H1 (cell line): Measurements from ENCODE around the gene KSR2. TPM values are rescaled to one million over a fixed set of nuclear protein-coding genes. Genes with fewer than 3 reads are reported as not detected.

Experiments used
- GTF2F1 ChIP-seq: IDR thresholded peaks from 2 replicates; pipeline ENCODE4 v1.6.1; 2012; ENCODE audit warnings: low read depth, low read length, improper control_type of control experiment, borderline replicate concordance
- JUN ChIP-seq: IDR thresholded peaks from 2 replicates; pipeline ENCODE4 v1.6.1; 2011; ENCODE audit warnings: low read depth, mild to moderate bottlenecking, improper control_type of control experiment, low read length
- NRF1 ChIP-seq: IDR thresholded peaks from 2 replicates; pipeline ENCODE4 v1.6.1; 2011; ENCODE audit warnings: mild to moderate bottlenecking, low read depth, low read length, improper control_type of control experiment
- POLR2A ChIP-seq, 2 experiments: IDR thresholded peaks; 1 replicate in 1 of 2; 2 replicates in 1 of 2; pipeline ENCODE4 v1.6.1; 2011; ENCODE audit warnings: low read depth in 2 of 2, low read length in 2 of 2, mild to moderate bottlenecking in 2 of 2; ENCODE audit errors: control extremely low read depth in 1 of 2
- SAP30 ChIP-seq: fragments of 300-600 bp; sonication (generic); IDR thresholded peaks from 2 replicates; pipeline ENCODE4 v1.7.1; 2012; ENCODE audit warnings: low read length, moderate library complexity, mild to moderate bottlenecking, inconsistent platforms; ENCODE audit not compliant: insufficient read depth, insufficient replicate concordance
- TAF7 ChIP-seq: optimal IDR thresholded peaks from 2 replicates; pipeline ENCODE3; 2011; ENCODE audit warnings: low read depth, mild to moderate bottlenecking, inconsistent platforms, low read length, moderate library complexity, borderline replicate concordance
- polyA plus RNA-seq, 7 experiments: library from polyadenylated mRNA; depleted of rRNA in 3 of 7; stranded (reverse) in 5 of 7; unstranded in 2 of 7; fragments of >200 nt in 5 of 7; fragments of 200-250 nt in 2 of 7; gene quantifications; 1 replicate in 5 of 7; 2 replicates in 1 of 7; 4 replicates in 1 of 7; pipeline versions ENCODE4 v1.2.1 to v1.2.3, GENCODE V29; 2011 to 2013; ENCODE audit warnings: missing spikeins in 2 of 7, mixed read lengths in 2 of 7
- total RNA-seq: library from RNA; stranded (reverse); fragmentation: NEBNext Ultra II Directional; extraction: Animal tissue kit (Norgen Biotek cat#: 25700); gene quantifications from 2 replicates; pipeline ENCODE4 v1.2.1, GENCODE V29; 2021
- TF ChIP-seq, protein P1 (sequence below): fragments of 300-600 bp; sonication (generic); IDR thresholded peaks from 2 replicates; pipeline ENCODE4 v1.7.1; 2012; ENCODE audit warnings: low read length, moderate library complexity, mild to moderate bottlenecking, inconsistent platforms; ENCODE audit not compliant: insufficient replicate concordance
- TF ChIP-seq, protein P2 (sequence below): IDR thresholded peaks from 2 replicates; pipeline ENCODE4 v1.6.1; 2012; ENCODE audit warnings: low read length, inconsistent platforms
- TF ChIP-seq, protein P3 (sequence below): IDR thresholded peaks from 2 replicates; pipeline ENCODE4 v1.6.1; 2011; ENCODE audit warnings: low read depth, mild to moderate bottlenecking, low read length; ENCODE audit not compliant: insufficient read depth

Gene KSR2
- total and polyA plus RNA-seq, 2 of the 8 experiments (the other 6 are each of a cell fraction or from before 2014, with no cell fraction given) = 0.74 to 2.2 TPM

GRCh38 chr12:117555889-117556288 lies 412.9 kb downstream of the KSR2 start (continued):
- TF ChIP-seq, protein P1, sequence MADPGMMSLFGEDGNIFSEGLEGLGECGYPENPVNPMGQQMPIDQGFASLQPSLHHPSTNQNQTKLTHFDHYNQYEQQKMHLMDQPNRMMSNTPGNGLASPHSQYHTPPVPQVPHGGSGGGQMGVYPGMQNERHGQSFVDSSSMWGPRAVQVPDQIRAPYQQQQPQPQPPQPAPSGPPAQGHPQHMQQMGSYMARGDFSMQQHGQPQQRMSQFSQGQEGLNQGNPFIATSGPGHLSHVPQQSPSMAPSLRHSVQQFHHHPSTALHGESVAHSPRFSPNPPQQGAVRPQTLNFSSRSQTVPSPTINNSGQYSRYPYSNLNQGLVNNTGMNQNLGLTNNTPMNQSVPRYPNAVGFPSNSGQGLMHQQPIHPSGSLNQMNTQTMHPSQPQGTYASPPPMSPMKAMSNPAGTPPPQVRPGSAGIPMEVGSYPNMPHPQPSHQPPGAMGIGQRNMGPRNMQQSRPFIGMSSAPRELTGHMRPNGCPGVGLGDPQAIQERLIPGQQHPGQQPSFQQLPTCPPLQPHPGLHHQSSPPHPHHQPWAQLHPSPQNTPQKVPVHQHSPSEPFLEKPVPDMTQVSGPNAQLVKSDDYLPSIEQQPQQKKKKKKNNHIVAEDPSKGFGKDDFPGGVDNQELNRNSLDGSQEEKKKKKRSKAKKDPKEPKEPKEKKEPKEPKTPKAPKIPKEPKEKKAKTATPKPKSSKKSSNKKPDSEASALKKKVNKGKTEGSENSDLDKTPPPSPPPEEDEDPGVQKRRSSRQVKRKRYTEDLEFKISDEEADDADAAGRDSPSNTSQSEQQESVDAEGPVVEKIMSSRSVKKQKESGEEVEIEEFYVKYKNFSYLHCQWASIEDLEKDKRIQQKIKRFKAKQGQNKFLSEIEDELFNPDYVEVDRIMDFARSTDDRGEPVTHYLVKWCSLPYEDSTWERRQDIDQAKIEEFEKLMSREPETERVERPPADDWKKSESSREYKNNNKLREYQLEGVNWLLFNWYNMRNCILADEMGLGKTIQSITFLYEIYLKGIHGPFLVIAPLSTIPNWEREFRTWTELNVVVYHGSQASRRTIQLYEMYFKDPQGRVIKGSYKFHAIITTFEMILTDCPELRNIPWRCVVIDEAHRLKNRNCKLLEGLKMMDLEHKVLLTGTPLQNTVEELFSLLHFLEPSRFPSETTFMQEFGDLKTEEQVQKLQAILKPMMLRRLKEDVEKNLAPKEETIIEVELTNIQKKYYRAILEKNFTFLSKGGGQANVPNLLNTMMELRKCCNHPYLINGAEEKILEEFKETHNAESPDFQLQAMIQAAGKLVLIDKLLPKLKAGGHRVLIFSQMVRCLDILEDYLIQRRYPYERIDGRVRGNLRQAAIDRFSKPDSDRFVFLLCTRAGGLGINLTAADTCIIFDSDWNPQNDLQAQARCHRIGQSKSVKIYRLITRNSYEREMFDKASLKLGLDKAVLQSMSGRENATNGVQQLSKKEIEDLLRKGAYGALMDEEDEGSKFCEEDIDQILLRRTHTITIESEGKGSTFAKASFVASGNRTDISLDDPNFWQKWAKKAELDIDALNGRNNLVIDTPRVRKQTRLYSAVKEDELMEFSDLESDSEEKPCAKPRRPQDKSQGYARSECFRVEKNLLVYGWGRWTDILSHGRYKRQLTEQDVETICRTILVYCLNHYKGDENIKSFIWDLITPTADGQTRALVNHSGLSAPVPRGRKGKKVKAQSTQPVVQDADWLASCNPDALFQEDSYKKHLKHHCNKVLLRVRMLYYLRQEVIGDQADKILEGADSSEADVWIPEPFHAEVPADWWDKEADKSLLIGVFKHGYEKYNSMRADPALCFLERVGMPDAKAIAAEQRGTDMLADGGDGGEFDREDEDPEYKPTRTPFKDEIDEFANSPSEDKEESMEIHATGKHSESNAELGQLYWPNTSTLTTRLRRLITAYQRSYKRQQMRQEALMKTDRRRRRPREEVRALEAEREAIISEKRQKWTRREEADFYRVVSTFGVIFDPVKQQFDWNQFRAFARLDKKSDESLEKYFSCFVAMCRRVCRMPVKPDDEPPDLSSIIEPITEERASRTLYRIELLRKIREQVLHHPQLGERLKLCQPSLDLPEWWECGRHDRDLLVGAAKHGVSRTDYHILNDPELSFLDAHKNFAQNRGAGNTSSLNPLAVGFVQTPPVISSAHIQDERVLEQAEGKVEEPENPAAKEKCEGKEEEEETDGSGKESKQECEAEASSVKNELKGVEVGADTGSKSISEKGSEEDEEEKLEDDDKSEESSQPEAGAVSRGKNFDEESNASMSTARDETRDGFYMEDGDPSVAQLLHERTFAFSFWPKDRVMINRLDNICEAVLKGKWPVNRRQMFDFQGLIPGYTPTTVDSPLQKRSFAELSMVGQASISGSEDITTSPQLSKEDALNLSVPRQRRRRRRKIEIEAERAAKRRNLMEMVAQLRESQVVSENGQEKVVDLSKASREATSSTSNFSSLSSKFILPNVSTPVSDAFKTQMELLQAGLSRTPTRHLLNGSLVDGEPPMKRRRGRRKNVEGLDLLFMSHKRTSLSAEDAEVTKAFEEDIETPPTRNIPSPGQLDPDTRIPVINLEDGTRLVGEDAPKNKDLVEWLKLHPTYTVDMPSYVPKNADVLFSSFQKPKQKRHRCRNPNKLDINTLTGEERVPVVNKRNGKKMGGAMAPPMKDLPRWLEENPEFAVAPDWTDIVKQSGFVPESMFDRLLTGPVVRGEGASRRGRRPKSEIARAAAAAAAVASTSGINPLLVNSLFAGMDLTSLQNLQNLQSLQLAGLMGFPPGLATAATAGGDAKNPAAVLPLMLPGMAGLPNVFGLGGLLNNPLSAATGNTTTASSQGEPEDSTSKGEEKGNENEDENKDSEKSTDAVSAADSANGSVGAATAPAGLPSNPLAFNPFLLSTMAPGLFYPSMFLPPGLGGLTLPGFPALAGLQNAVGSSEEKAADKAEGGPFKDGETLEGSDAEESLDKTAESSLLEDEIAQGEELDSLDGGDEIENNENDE = no peak
- TF ChIP-seq SAP30 (no peak), JUN (no peak), GTF2F1 (no peak), POLR2A (IDR thresholded peaks at IDR 0.05; ENCODE audit: control extremely low read depth in 1 of 2, low read depth in 2 of 2, low read length in 2 of 2) (no peak), TAF7 (no peak), NRF1 (no peak)
- TF ChIP-seq, protein P2, sequence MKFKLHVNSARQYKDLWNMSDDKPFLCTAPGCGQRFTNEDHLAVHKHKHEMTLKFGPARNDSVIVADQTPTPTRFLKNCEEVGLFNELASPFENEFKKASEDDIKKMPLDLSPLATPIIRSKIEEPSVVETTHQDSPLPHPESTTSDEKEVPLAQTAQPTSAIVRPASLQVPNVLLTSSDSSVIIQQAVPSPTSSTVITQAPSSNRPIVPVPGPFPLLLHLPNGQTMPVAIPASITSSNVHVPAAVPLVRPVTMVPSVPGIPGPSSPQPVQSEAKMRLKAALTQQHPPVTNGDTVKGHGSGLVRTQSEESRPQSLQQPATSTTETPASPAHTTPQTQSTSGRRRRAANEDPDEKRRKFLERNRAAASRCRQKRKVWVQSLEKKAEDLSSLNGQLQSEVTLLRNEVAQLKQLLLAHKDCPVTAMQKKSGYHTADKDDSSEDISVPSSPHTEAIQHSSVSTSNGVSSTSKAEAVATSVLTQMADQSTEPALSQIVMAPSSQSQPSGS = no peak
- TF ChIP-seq, protein P3, sequence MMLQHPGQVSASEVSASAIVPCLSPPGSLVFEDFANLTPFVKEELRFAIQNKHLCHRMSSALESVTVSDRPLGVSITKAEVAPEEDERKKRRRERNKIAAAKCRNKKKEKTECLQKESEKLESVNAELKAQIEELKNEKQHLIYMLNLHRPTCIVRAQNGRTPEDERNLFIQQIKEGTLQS = no peak
